GM19238 (cell line): Measurements from ENCODE around the gene NALCN.

ENCODE experiments used
- DNase-seq: peaks from one replicate; pipeline ENCODE4 v3.0.0; 2011; ENCODE audit warnings: low spot score; ENCODE audit not compliant: insufficient read length

The NALCN gene

GRCh38 chr13:101291206-101291605, 125.1 kb downstream of the NALCN start:
- DNase-seq = no peak

- no peak for DNase-seq
Observed at GRCh38 chr13:101289764-101290163, 126.5 kb downstream of the NALCN start.

- DNase-seq = no peak
Observed at GRCh38 chr13:101283782-101284181, 132.5 kb downstream of the NALCN start.

- no peak for DNase-seq
Observed at GRCh38 chr13:101272886-101273285, 143.4 kb downstream of the NALCN start.

GRCh38 chr13:101271681-101272245, 144.5 kb downstream of the NALCN start:
- DNase-seq = no peak

GRCh38 chr13:101267656-101268055, 148.7 kb downstream of the NALCN start:
- DNase-seq = no peak

GRCh38 chr13:101265934-101266333, 150.4 kb downstream of the NALCN start:
- DNase-seq = no peak

GRCh38 chr13:101264931-101265330, 151.4 kb downstream of the NALCN start:
- DNase-seq = no peak

GRCh38 chr13:101262306-101262705, 154.0 kb downstream of the NALCN start:
- DNase-seq = no peak

GRCh38 chr13:101258509-101258908, 157.8 kb downstream of the NALCN start:
- DNase-seq = no peak

- DNase-seq = no peak
Observed at GRCh38 chr13:101258071-101258470, 158.2 kb downstream of the NALCN start.

GRCh38 chr13:101248739-101249514, 167.4 kb downstream of the NALCN start:
- no peak for DNase-seq

GRCh38 chr13:101242720-101243119, 173.6 kb downstream of the NALCN start:
- DNase-seq = no peak

- DNase-seq = no peak
Observed at GRCh38 chr13:101238555-101238954, 177.8 kb downstream of the NALCN start.

- no peak for DNase-seq
Observed at GRCh38 chr13:101231751-101232428, 184.4 kb downstream of the NALCN start.

- no peak for DNase-seq
Observed at GRCh38 chr13:101230271-101230890, 185.9 kb downstream of the NALCN start.

- no peak for DNase-seq
Observed at GRCh38 chr13:101219609-101220265, 196.6 kb downstream of the NALCN start.

- no peak for DNase-seq
Observed at GRCh38 chr13:101218484-101218883, 197.8 kb downstream of the NALCN start.

- no peak for DNase-seq
Observed at GRCh38 chr13:101217086-101217485, 199.2 kb downstream of the NALCN start.

- DNase-seq = no peak
Observed at GRCh38 chr13:101211261-101211660, 205.0 kb downstream of the NALCN start.

- no peak for DNase-seq
Observed at GRCh38 chr13:101210774-101211173, 205.5 kb downstream of the NALCN start.
